OCI-LY7 (cell line): ENCODE results near the gene C15orf39.

ENCODE experiments used
- CTCF ChIP-seq: fragments of 200-600 bp; sonication (generic); conservative IDR thresholded peaks from 2 replicates; pipeline ENCODE4 v1.5.1; 2014; ENCODE audit warnings: mild to moderate bottlenecking, antibody characterized with exemption, low read length, moderate library complexity, mixed read lengths
- EZH2phosphoT487 ChIP-seq: fragments of 200-600 bp; sonication (generic); IDR thresholded peaks from 2 replicates; pipeline ENCODE4 v1.6.1; 2018; ENCODE audit warnings: low read depth, borderline replicate concordance, mild to moderate bottlenecking, mixed run types, antibody characterized with exemption, low read length, moderate library complexity, mixed read lengths

- TF ChIP-seq CTCF (no peak), EZH2phosphoT487 (no peak)
These were observed 32.6 kb downstream of the C15orf39 start for GRCh38 chr15:75234191-75234810.
